GM12874 (cell line): ENCODE data around the gene SERPINB3.
"Not testable (repeated sequence)": the region's sequence is repeated elsewhere in the genome, so short reads cannot be mapped to it uniquely, and the experiment has no call there.

Experiments used
- CTCF ChIP-seq: IDR thresholded peaks from 2 replicates; pipeline ENCODE4 v1.5.1; 2011; ENCODE audit warnings: low read depth, mild to moderate bottlenecking, control low read depth, low read length, moderate library complexity; ENCODE audit not compliant: insufficient read depth

The SERPINB3 gene

GRCh38 chr18:63679820-63680606, 18.3 kb upstream of the SERPINB3 start:
- no peak for TF ChIP-seq CTCF

- no peak for TF ChIP-seq CTCF
Measured at GRCh38 chr18:63677500-63678225, 16.0 kb upstream of the SERPINB3 start.

- peak; percentile 63 for TF ChIP-seq CTCF
Measured at GRCh38 chr18:63676526-63677323, 15.0 kb upstream of the SERPINB3 start.

- no peak for TF ChIP-seq CTCF
Measured at GRCh38 chr18:63664571-63664970, 2.9 kb upstream of the SERPINB3 start.

- TF ChIP-seq CTCF: no peak
Measured at GRCh38 chr18:63648241-63648640, 13.5 kb downstream of the SERPINB3 start.

- no peak for TF ChIP-seq CTCF
Measured at GRCh38 chr18:63646936-63647335, 14.8 kb downstream of the SERPINB3 start.

GRCh38 chr18:63644142-63644541, 17.6 kb downstream of the SERPINB3 start, which contains the start of gene SERPINB4:
TSS of gene SERPINB4 (minus strand) at chr18:63644256. CDS start at chr18:63643577, 679 bp downstream.
- not testable (repeated sequence) for TF ChIP-seq CTCF
